ENCODE data around the gene ERC1.
"Not testable (repeated sequence)": the region's sequence is repeated elsewhere in the genome, so short reads cannot be mapped to it uniquely, and the experiment has no call there.

The ERC1 gene

GRCh38 chr12:981961-982360, 9.1 kb upstream of the ERC1 start:
- DNase-seq (ENCODE audit: low read depth in 2 of 2), result no peak

GRCh38 chr12:988646-989045, 2.4 kb upstream of the ERC1 start:
- DNase-seq (ENCODE audit: low read depth in 2 of 2), result no peak

- DNase-seq (ENCODE audit: low read depth in 2 of 2), result no peak
These were observed 2.0 kb upstream of the ERC1 start for GRCh38 chr12:989051-989450.

GRCh38 chr12:989751-990660, 1.0 kb upstream of the ERC1 start:
- peak; percentile 25 to 39 for DNase-seq (ENCODE audit: low read depth in 2 of 2)

- peak; percentile 5 to 46 for DNase-seq (ENCODE audit: low read depth in 2 of 2)
These were observed 619 bp downstream of the ERC1 start for GRCh38 chr12:991350-992333.

GRCh38 chr12:992647-993046, 1.6 kb downstream of the ERC1 start:
- DNase-seq (ENCODE audit: low read depth in 2 of 2), result no peak

GRCh38 chr12:996881-997280, 5.9 kb downstream of the ERC1 start:
- no peak for DNase-seq (ENCODE audit: low read depth in 2 of 2)

GRCh38 chr12:997505-997904, 6.5 kb downstream of the ERC1 start:
- DNase-seq (ENCODE audit: low read depth in 2 of 2), result no peak

GRCh38 chr12:998020-998874, 7.2 kb downstream of the ERC1 start:
- DNase-seq (ENCODE audit: low read depth in 2 of 2), result no peak

- not testable (repeated sequence) for DNase-seq (ENCODE audit: low read depth in 2 of 2)
These were observed 8.7 kb downstream of the ERC1 start for GRCh38 chr12:999736-1000135.

- DNase-seq (ENCODE audit: low read depth in 2 of 2), result no peak
These were observed 10.5 kb downstream of the ERC1 start for GRCh38 chr12:1001507-1001906.

- DNase-seq (ENCODE audit: low read depth in 2 of 2), result no peak
These were observed 12.7 kb downstream of the ERC1 start for GRCh38 chr12:1003600-1004271.

- no peak for DNase-seq (ENCODE audit: low read depth in 2 of 2)
These were observed 15.2 kb downstream of the ERC1 start for GRCh38 chr12:1006255-1006654.

GRCh38 chr12:1007276-1007675, 16.3 kb downstream of the ERC1 start:
- no peak for DNase-seq (ENCODE audit: low read depth in 2 of 2)

- DNase-seq (ENCODE audit: low read depth in 2 of 2), result no peak
These were observed 17.0 kb downstream of the ERC1 start for GRCh38 chr12:1007994-1008393.

GRCh38 chr12:1011091-1011490, 20.1 kb downstream of the ERC1 start:
- no peak for DNase-seq (ENCODE audit: low read depth in 2 of 2)

- DNase-seq (ENCODE audit: low read depth in 2 of 2), result no peak
These were observed 22.8 kb downstream of the ERC1 start for GRCh38 chr12:1013618-1014489.

GRCh38 chr12:1019283-1019682, 28.3 kb downstream of the ERC1 start:
- no peak for DNase-seq (ENCODE audit: low read depth in 2 of 2)

GRCh38 chr12:1020389-1020788, 29.4 kb downstream of the ERC1 start:
- DNase-seq (ENCODE audit: low read depth in 2 of 2), result no peak
